H1 (cell line): ENCODE measurements around the gene C22orf31. TPM values are rescaled to one million over a fixed set of nuclear protein-coding genes. Genes with fewer than 3 reads are reported as not detected.

Experiments
- CTCF ChIA-PET: fragments of 300-600 bp; sonication (Branson Sonifier 250); formaldehyde crosslinking; loops from one replicate; lab custom pipeline; 2021; ENCODE audit not compliant: partially characterized antibody; lab: Charles Lee
- POLR2A ChIA-PET: fragments of 300-600 bp; sonication (Branson Sonifier 250); formaldehyde crosslinking; loops from one replicate; lab custom pipeline; 2021; ENCODE audit warnings: inconsistent platforms; ENCODE audit not compliant: partially characterized antibody; lab: Charles Lee
- DNase-seq, 2 experiments: peaks; one replicate each; pipeline versions ENCODE4 v3.0.0 to v3.0.0-alpha.2; 2010 to 2022; ENCODE audit warnings: low spot score in 2 of 2, low read depth in 1 of 2, mixed read lengths in 1 of 2
- FAIRE-seq: peaks from 2 replicates; lab custom pipeline; 2011; peaks lifted over from hg19 to GRCh38; lab: Jason Lieb, UNC
- H2AFZ ChIP-seq: 2 replicates; pipeline ENCODE4 v1.8.1; 2012; ENCODE audit warnings: low read length, inconsistent platforms
- H2AK5ac ChIP-seq: 2 replicates; pipeline ENCODE4 v1.6.1; 2013; ENCODE audit warnings: low read depth, low read length
- H2BK120ac ChIP-seq: replicated peaks from 2 replicates; pipeline ENCODE3; 2013; ENCODE audit warnings: low read depth, low read length, inconsistent platforms
- H2BK12ac ChIP-seq: 2 replicates; pipeline ENCODE4 v1.6.1; 2013; ENCODE audit warnings: low read depth, low read length
- H2BK15ac ChIP-seq: 2 replicates; pipeline ENCODE4 v1.6.1; 2013; ENCODE audit warnings: low read length
- H2BK20ac ChIP-seq: 2 replicates; pipeline ENCODE4 v1.6.1; 2013; ENCODE audit warnings: low read length
- H2BK5ac ChIP-seq: 2 replicates; pipeline ENCODE4 v1.6.1; 2013; ENCODE audit warnings: low read depth, low read length
- H3K14ac ChIP-seq: 2 replicates; pipeline ENCODE4 v1.6.1; 2013; ENCODE audit warnings: inconsistent platforms; ENCODE audit not compliant: insufficient read length
- H3K18ac ChIP-seq: 2 replicates; pipeline ENCODE4 v1.6.1; 2013; ENCODE audit warnings: low read length; ENCODE audit errors: extremely low read depth
- H3K23ac ChIP-seq: 2 replicates; pipeline ENCODE4 v1.6.1; 2013; ENCODE audit warnings: inconsistent platforms; ENCODE audit not compliant: insufficient read length
- H3K23me2 ChIP-seq: 2 replicates; pipeline ENCODE4 v1.6.1; 2013; ENCODE audit warnings: low read depth, low read length
- H3K27ac ChIP-seq: 2 replicates; pipeline ENCODE4 v1.6.1; 2011; ENCODE audit warnings: low read depth, low read length, inconsistent platforms
- H3K27me3 ChIP-seq, 4 experiments: replicated peaks in 1 of 4; 1 replicate in 1 of 4; 2 replicates in 3 of 4; pipeline versions ENCODE4 v1.6.1 to v1.8.1; 2011 to 2013; ENCODE audit warnings: low read length in 3 of 4, mild to moderate bottlenecking in 3 of 4, inconsistent platforms in 2 of 4, mixed read lengths in 2 of 4, moderate library complexity in 1 of 4; ENCODE audit not compliant: control insufficient read depth in 3 of 4, insufficient read depth in 3 of 4; ENCODE audit errors: extremely low read depth in 1 of 4
- H3K36me3 ChIP-seq, 4 experiments: 2 replicates each; pipeline versions ENCODE4 v1.6.1 to v1.8.1; 2011 to 2013; ENCODE audit warnings: mild to moderate bottlenecking in 4 of 4, low read length in 3 of 4, moderate library complexity in 2 of 4, control low read depth in 1 of 4, inconsistent platforms in 1 of 4; ENCODE audit not compliant: insufficient read depth in 4 of 4, control insufficient read depth in 2 of 4
- H3K4ac ChIP-seq: replicated peaks from 2 replicates; pipeline ENCODE3; 2013; ENCODE audit warnings: low read length, low read depth, mixed read lengths, inconsistent platforms; ENCODE audit not compliant: insufficient read length
- H3K4me1 ChIP-seq, 4 experiments: replicated peaks in 1 of 4; 1 replicate in 1 of 4; 2 replicates in 3 of 4; pipeline versions ENCODE4 v1.6.1 to v1.8.1; 2011 to 2013; ENCODE audit warnings: low read length in 3 of 4, inconsistent platforms in 2 of 4, mixed read lengths in 1 of 4; ENCODE audit not compliant: insufficient read depth in 4 of 4, control insufficient read depth in 3 of 4
- H3K4me2 ChIP-seq, 2 experiments: 2 replicates each; pipeline versions ENCODE4 v1.6.1 to v1.8.1; 2011 to 2013; ENCODE audit warnings: low read depth in 2 of 2, low read length in 2 of 2, control low read depth in 1 of 2, inconsistent platforms in 1 of 2, mild to moderate bottlenecking in 1 of 2; ENCODE audit not compliant: insufficient read depth in 1 of 2
- H3K4me3 ChIP-seq, 4 experiments: fragments of 200-600, 300-600 bp in 1 of 4; sonication (generic), shearing (Covaris generic), sonication (Bioruptor Twin) in 1 of 4; 2 replicates each; pipeline versions ENCODE4 v1.5.1 to v1.8.1; 2011 to 2016; ENCODE audit warnings: low read length in 4 of 4, low read depth in 3 of 4, control low read depth in 2 of 4, inconsistent platforms in 2 of 4, mild to moderate bottlenecking in 2 of 4, mixed read lengths in 1 of 4, moderate library complexity in 1 of 4; ENCODE audit not compliant: insufficient read depth in 2 of 4; ENCODE audit errors: extremely low read depth in 1 of 4
- H3K56ac ChIP-seq: replicated peaks from 2 replicates; pipeline ENCODE3; 2013; ENCODE audit warnings: low read depth, mild to moderate bottlenecking, mixed read lengths, low read length, inconsistent platforms; ENCODE audit not compliant: insufficient read length
- H3K79me1 ChIP-seq: 2 replicates; pipeline ENCODE4 v1.6.1; 2013; ENCODE audit warnings: low read depth, low read length, control low read depth
- H3K79me2 ChIP-seq, 2 experiments: 2 replicates each; pipeline versions ENCODE4 v1.6.1 to v1.8.1; 2012 to 2013; ENCODE audit warnings: low read length in 2 of 2, mild to moderate bottlenecking in 2 of 2, inconsistent platforms in 1 of 2; ENCODE audit not compliant: insufficient read depth in 2 of 2, control insufficient read depth in 1 of 2
- H3K9ac ChIP-seq, 4 experiments: replicated peaks in 1 of 4; 1 replicate in 1 of 4; 2 replicates in 3 of 4; pipeline versions ENCODE4 v1.6.1 to v1.8.1; 2011 to 2013; ENCODE audit warnings: low read depth in 3 of 4, low read length in 3 of 4, control low read depth in 2 of 4, mild to moderate bottlenecking in 2 of 4, moderate library complexity in 2 of 4, inconsistent platforms in 1 of 4; ENCODE audit errors: extremely low read depth in 1 of 4
- H3K9me3 ChIP-seq, 2 experiments: 2 replicates each; pipeline versions ENCODE4 v1.6.1 to v1.8.1; 2012 to 2013; ENCODE audit warnings: mild to moderate bottlenecking in 2 of 2, moderate library complexity in 2 of 2, control low read depth in 1 of 2, inconsistent platforms in 1 of 2, low read depth in 1 of 2, low read length in 1 of 2, mixed read lengths in 1 of 2; ENCODE audit not compliant: insufficient read depth in 2 of 2
- H4K20me1 ChIP-seq, 2 experiments: replicated peaks in 1 of 2; 2 replicates each; pipeline versions ENCODE3 to v1.8.1; 2011 to 2013; ENCODE audit warnings: inconsistent platforms in 2 of 2, low read length in 2 of 2, mild to moderate bottlenecking in 1 of 2; ENCODE audit not compliant: insufficient read depth in 2 of 2, control insufficient read depth in 1 of 2
- H4K5ac ChIP-seq: 2 replicates; pipeline ENCODE4 v1.6.1; 2013; ENCODE audit warnings: low read length, low read depth, mixed read lengths, inconsistent platforms; ENCODE audit not compliant: insufficient read length
- H4K8ac ChIP-seq: 2 replicates; pipeline ENCODE4 v1.8.0; 2013; ENCODE audit warnings: mild to moderate bottlenecking, moderate library complexity, low read length, inconsistent platforms; ENCODE audit not compliant: insufficient read depth; ENCODE audit errors: extremely low read depth
- H4K91ac ChIP-seq: replicated peaks from 2 replicates; pipeline ENCODE3; 2013; ENCODE audit warnings: low read length, mixed read lengths, inconsistent platforms; ENCODE audit not compliant: insufficient read length
- SIN3A ChIP-seq, 2 experiments: IDR thresholded peaks in 1 of 2; conservative IDR thresholded peaks in 1 of 2; 2 replicates each; pipeline ENCODE4 v1.6.1; 2011 to 2012; ENCODE audit warnings: low read length in 2 of 2, improper control_type of control experiment in 1 of 2, low read depth in 1 of 2, mild to moderate bottlenecking in 1 of 2
- SRF ChIP-seq: IDR thresholded peaks from 2 replicates; pipeline ENCODE4 v1.6.1; 2011; ENCODE audit warnings: mild to moderate bottlenecking, low read depth, low read length, moderate library complexity
- TBP ChIP-seq: IDR thresholded peaks from 2 replicates; pipeline ENCODE4 v1.6.1; 2011; ENCODE audit warnings: low read depth, low read length, improper control_type of control experiment
- YY1 ChIP-seq: IDR thresholded peaks from 2 replicates; pipeline ENCODE4 v1.6.1; 2011; ENCODE audit warnings: low read depth, mild to moderate bottlenecking, low read length
- ZNF274 ChIP-seq: IDR thresholded peaks from 2 replicates; pipeline ENCODE4 v1.7.0; 2012; ENCODE audit warnings: low read length, borderline replicate concordance; ENCODE audit errors: extremely low read depth
- WGBS, 2 experiments: shearing (Covaris generic) in 1 of 2; methylation state at CpG; one replicate each; pipeline versions ENCODE4 v1.1.6 to v1.1.7; 2013 to 2015; ENCODE audit warnings: low lambda C conversion rate in 2 of 2, mixed read lengths in 2 of 2, inconsistent platforms in 1 of 2, low coverage in 1 of 2, missing lambda C conversion rate in 1 of 2; ENCODE audit not compliant: insufficient replicate concordance in 2 of 2, insufficient coverage in 1 of 2, insufficient read length in 1 of 2; ENCODE audit errors: extremely low coverage in 1 of 2, missing lambda C conversion rate in 1 of 2; 5-methylcytosine and 5-hydroxymethylcytosine counted together
- polyA plus RNA-seq, 7 experiments: library from polyadenylated mRNA; depleted of rRNA in 3 of 7; stranded (reverse) in 5 of 7; unstranded in 2 of 7; fragments of >200 nt in 5 of 7; fragments of 200-250 nt in 2 of 7; gene quantifications; 1 replicate in 5 of 7; 2 replicates in 1 of 7; 4 replicates in 1 of 7; pipeline versions ENCODE4 v1.2.1 to v1.2.3, GENCODE V29; 2011 to 2013; ENCODE audit warnings: missing spikeins in 2 of 7, mixed read lengths in 2 of 7
- total RNA-seq: library from RNA; stranded (reverse); fragmentation: NEBNext Ultra II Directional; extraction: Animal tissue kit (Norgen Biotek cat#: 25700); gene quantifications from 2 replicates; pipeline ENCODE4 v1.2.1, GENCODE V29; 2021

Gene C22orf31
- total and polyA plus RNA-seq, 2 of the 8 experiments (the other 6 are each of a cell fraction or from before 2014, with no cell fraction given), result not detected

DNA sequence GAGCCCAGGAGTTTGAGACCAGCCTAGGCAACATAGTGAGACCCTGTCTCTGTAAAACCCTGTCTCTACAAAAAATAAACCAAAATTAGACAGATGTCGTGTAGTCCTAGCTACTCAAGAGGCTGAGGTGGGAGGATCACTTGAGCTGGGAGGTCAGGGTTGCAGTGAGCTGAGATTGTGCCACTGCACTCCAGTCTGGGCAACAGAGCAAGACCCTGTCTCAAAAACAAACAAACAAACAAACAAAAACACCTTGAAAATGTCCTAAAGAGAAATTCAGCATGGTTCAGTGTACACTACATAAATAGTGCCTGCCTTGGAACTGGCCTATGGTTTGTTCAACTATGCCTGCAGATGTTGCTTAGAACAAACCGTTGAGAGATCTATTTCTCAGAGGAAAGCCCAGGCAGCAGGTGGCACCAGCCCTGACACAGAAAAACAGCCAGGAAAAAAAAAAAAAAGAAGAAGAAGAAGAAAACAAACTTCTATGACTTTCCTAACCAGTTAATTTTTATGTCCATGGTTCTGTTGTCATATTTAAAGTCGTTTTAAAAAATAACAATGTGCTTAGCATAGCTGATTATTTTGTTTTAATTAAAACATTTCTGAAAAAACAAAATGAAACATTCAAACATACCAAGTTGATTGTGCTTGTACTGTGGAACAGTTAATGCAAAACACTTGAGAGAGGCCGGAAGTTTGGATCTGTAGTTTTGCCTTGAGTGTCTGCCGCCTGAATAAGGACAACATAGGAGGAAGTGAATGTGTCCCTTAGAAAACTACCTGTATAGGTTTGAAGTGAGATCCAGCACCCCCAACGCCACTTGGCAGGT, 16.6 kb upstream of the C22orf31 start:
- H2BK120ac ChIP-seq, result no peak overlapping the region
- H4K91ac ChIP-seq, result no peak overlapping the region
- H3K4me1 ChIP-seq, result peaks cover 2 to 9% (median 4%) of the 10 kb centered on the region in 4 experiments
- 91% methylated on average over 6 of the region's 6 CpGs; no CpG with 5 or more reads in 1 of the 2 experiments for WGBS, 2 experiments
- no peak overlapping the region for H2BK12ac ChIP-seq
- H3K56ac ChIP-seq, result no peak overlapping the region
- no peaks in the 10 kb centered on the region for H3K9me3 ChIP-seq
- no peak overlapping the region for H3K9ac ChIP-seq
- no peak overlapping the region for H2AFZ ChIP-seq
- ChIA-PET CTCF (interaction anchor here (0.6 to 3.0 kb wide), 4 partner anchors 11 to 431 kb away, joined by 3 to 10 read pairs (median 4); no protein-coding TSS in a partner anchor), POLR2A (no interaction called here)
- no peak overlapping the region for H3K18ac ChIP-seq
- H3K14ac ChIP-seq, result no peak overlapping the region
- H3K79me2 ChIP-seq, result no peaks in the 10 kb centered on the region
- H3K27ac ChIP-seq, result no peak overlapping the region
- H4K5ac ChIP-seq, result no peak overlapping the region
- H3K4me3 ChIP-seq, result no peak overlapping the region
- H3K4me2 ChIP-seq, result no peak overlapping the region
- FAIRE-seq (no peak), DNase-seq (no peak)
- H3K23me2 ChIP-seq, result peaks cover 10% of the 10 kb centered on the region
- TF ChIP-seq ZNF274 (no peak), SRF (no peak), YY1 (no peak), SIN3A (conservative IDR thresholded peaks at IDR 0.05 in 1 of 2, IDR thresholded peaks at IDR 0.05 in 1 of 2; ENCODE audit: low read depth in 1 of 2, low read length in 2 of 2) (no peak), TBP (no peak)
- no peak overlapping the region for H3K23ac ChIP-seq
- H2AK5ac ChIP-seq, result no peak overlapping the region
- H4K8ac ChIP-seq, result no peak overlapping the region
- no peaks in the 10 kb centered on the region for H3K36me3 ChIP-seq
- H2BK15ac ChIP-seq, result no peak overlapping the region
- peaks cover 4 to 22% (median 20%) of the 10 kb centered on the region in 4 experiments for H3K27me3 ChIP-seq
- H2BK20ac ChIP-seq, result no peak overlapping the region
- H4K20me1 ChIP-seq, result peaks cover 3 to 8% of the 10 kb centered on the region in 2 experiments
- no peak overlapping the region for H3K4ac ChIP-seq
- H2BK5ac ChIP-seq, result no peak overlapping the region
- H3K79me1 ChIP-seq, result no peaks in the 10 kb centered on the region; the same call in 1 of the 2 replicates
